ENCODE results near the gene TRAF3. TPM values are rescaled to one million over a fixed set of nuclear protein-coding genes. Genes with fewer than 3 reads are reported as not detected.
A peak's percentile ranks its signal among the peaks of the same experiment; 100 is the strongest.

Gene TRAF3
- polyA plus RNA-seq, 1 of the 3 experiments (the other 2 are of a cell fraction) = 17.9 TPM

- Histone ChIP-seq H4K20me1 (ENCODE audit: insufficient read depth) (no peaks in the 10 kb centered on the region), H3K4me3 (ENCODE audit: low read depth in 2 of 2, low read length in 1 of 2) (no peak overlapping the region), H3K9me2 (no peaks in the 10 kb centered on the region), H3K4me1 (ENCODE audit: control insufficient read depth in 1 of 2, insufficient read depth in 2 of 2, low read depth in 1 of 2, low read length in 1 of 2) (peaks cover 0 to 11% of the 10 kb centered on the region in 2 experiments; a peak in 2 of 4 replicates), H3K9me3 (no peaks in the 10 kb centered on the region), H3F3A (replicated peaks; ENCODE audit: insufficient read depth) (no peaks in the 10 kb centered on the region), H3K4me2 (no peak overlapping the region), H3K27me3 (ENCODE audit: insufficient read depth) (no peaks in the 10 kb centered on the region), H3K36me3 (replicated peaks in 1 of 2; ENCODE audit: control insufficient read depth in 1 of 2, insufficient read depth in 2 of 2, low read length in 1 of 2) (peaks cover 4 to 24% of the 10 kb centered on the region in 2 experiments), H3K79me2 (ENCODE audit: insufficient read depth) (no peaks in the 10 kb centered on the region), H3K27ac (ENCODE audit: low read depth in 2 of 2, low read length in 1 of 2) (peak overlapping the region in 1 of 2 experiments; percentile 59; a peak in 2 of 4 replicates), H3K9ac (no peak overlapping the region), H2AFZ (ENCODE audit: low read depth) (no peak overlapping the region)
- 83% methylated on average over 5 of the region's 5 CpGs for WGBS (ENCODE audit: low lambda C conversion rate)
- peak; percentile 72 for DNase-seq
- ChIA-PET POLR2A (interaction anchor here (0.6 kb wide), 1 partner anchor 134 kb away, joined by 5 read pairs; no protein-coding TSS in a partner anchor), CTCF (interaction anchor here (1.5 to 1.8 kb wide), 2 partner anchors 15 to 187 kb away, joined by 4 read pairs; no protein-coding TSS in a partner anchor)
- TF ChIP-seq, protein P1, sequence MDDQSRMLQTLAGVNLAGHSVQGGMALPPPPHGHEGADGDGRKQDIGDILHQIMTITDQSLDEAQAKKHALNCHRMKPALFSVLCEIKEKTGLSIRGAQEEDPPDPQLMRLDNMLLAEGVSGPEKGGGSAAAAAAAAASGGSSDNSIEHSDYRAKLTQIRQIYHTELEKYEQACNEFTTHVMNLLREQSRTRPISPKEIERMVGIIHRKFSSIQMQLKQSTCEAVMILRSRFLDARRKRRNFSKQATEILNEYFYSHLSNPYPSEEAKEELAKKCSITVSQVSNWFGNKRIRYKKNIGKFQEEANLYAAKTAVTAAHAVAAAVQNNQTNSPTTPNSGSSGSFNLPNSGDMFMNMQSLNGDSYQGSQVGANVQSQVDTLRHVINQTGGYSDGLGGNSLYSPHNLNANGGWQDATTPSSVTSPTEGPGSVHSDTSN (IDR thresholded peaks at IDR 0.05) = no peak
- TF ChIP-seq MXI1 (IDR thresholded peaks at IDR 0.05; ENCODE audit: low read depth, low read length) (peak; percentile 26; the same call in 1 of the 2 replicates), FOXJ3 (CRISPR knock-in tag; IDR thresholded peaks at IDR 0.05) (no peak)
- TF ChIP-seq, protein P2, sequence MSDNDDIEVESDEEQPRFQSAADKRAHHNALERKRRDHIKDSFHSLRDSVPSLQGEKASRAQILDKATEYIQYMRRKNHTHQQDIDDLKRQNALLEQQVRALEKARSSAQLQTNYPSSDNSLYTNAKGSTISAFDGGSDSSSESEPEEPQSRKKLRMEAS (IDR thresholded peaks at IDR 0.05; ENCODE audit: low read depth) = no peak
Measured at GRCh38 chr14:102882226-102882906, 105.1 kb downstream of the TRAF3 start.

GRCh38 chr14:102883089-102883541 is 105.9 kb downstream of the TRAF3 start:
- Histone ChIP-seq H2AFZ (ENCODE audit: low read depth) (no peak overlapping the region), H3K4me1 (ENCODE audit: control insufficient read depth in 1 of 2, insufficient read depth in 2 of 2, low read depth in 1 of 2, low read length in 1 of 2) (peaks cover 0 to 11% of the 10 kb centered on the region in 2 experiments; a peak in 2 of 4 replicates), H3K79me2 (ENCODE audit: insufficient read depth) (no peaks in the 10 kb centered on the region), H3K36me3 (replicated peaks in 1 of 2; ENCODE audit: control insufficient read depth in 1 of 2, insufficient read depth in 2 of 2, low read length in 1 of 2) (peaks cover 4 to 18% of the 10 kb centered on the region in 2 experiments), H3K27me3 (ENCODE audit: insufficient read depth) (no peaks in the 10 kb centered on the region), H3F3A (replicated peaks; ENCODE audit: insufficient read depth) (no peaks in the 10 kb centered on the region), H3K9me2 (no peaks in the 10 kb centered on the region), H3K27ac (ENCODE audit: low read depth in 2 of 2, low read length in 1 of 2) (no peak overlapping the region), H3K9ac (no peak overlapping the region), H3K4me3 (ENCODE audit: low read depth in 2 of 2, low read length in 1 of 2) (no peak overlapping the region), H4K20me1 (ENCODE audit: insufficient read depth) (no peaks in the 10 kb centered on the region), H3K4me2 (no peak overlapping the region), H3K9me3 (no peaks in the 10 kb centered on the region)
- ChIA-PET CTCF (interaction anchor here (1.5 kb wide), 1 partner anchor 15 kb away, joined by 4 read pairs; no protein-coding TSS in a partner anchor), POLR2A (interaction anchor here (0.6 kb wide), 1 partner anchor 135 kb away, joined by 5 read pairs; no protein-coding TSS in a partner anchor)
- TF ChIP-seq GABPA (IDR thresholded peaks at IDR 0.05; ENCODE audit: low read depth) = no peak
- no peak for TF ChIP-seq USF1 (IDR thresholded peaks at IDR 0.05; ENCODE audit: borderline replicate concordance, low read depth)
- no peak for TF ChIP-seq RCOR1 (IDR thresholded peaks at IDR 0.05; ENCODE audit: low read length)
- no peak for TF ChIP-seq GATA2 (CRISPR knock-in tag; IDR thresholded peaks at IDR 0.05)
- DNase-seq = no peak
- WGBS (ENCODE audit: low lambda C conversion rate) = 96% methylated on average over 5 of the region's 5 CpGs

Data from SK-N-SH (cell line).